Inflammatory macrophage treated with lipopolysaccharide for 1 hour (primary cell): ENCODE results near the gene KCNIP1.
A peak's percentile ranks its signal among the peaks of the same experiment; 100 is the strongest.

Experiments
- DNase-seq, 2 donors: peaks; one replicate each; pipeline ENCODE4 v3.0.0-alpha.2; 2020 to 2022

Gene KCNIP1

DNA sequence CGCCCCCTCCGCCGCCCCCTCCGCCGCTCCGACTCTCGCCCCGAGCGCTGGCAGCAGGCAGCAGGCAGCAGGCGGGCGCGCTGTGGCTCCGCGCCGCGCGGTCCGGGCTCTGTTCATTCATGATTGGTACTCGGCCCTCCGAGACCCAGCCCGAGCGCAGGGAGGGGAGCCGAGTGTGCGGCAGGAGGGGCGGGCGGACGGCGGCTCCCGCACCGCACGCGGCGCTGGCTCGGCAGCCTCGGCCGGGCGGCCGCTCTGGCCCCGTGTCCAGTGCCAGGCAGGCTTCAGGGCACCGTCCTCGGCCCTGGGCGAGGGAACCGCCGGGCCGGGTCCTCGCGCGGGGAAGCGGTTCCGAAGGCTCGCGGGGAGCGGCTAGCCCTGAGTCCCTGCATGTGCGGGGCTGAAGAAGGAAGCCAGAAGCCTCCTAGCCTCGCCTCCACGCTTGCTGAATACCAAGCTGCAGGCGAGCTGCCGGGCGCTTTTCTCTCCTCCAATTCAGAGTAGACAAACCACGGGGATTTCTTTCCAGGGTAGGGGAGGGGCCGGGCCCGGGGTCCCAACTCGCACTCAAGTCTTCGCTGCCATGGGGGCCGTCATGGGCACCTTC lies at the start of gene KCNIP1:
TSS of gene KCNIP1 (plus strand) at position 31 of the 607 bp plus-strand sequence.
- no peak for DNase-seq

DNA sequence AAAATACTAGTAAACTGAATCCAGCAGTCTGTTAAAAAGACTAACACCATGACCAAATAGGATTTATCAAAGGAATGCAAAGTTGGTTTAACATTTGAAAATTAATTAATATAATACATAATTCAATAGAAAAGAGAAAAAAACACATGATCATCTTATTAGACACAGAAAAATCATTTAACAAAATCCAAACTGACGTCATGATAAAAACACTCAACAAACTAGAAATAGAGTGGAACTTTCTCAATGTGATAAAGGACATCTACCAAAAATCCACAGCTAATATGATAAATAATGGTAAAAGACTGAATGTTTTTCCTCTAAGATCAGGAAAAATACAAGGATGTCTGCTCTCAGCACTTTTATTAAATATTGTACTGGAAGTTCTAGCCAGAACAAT lies 40.4 kb upstream of the KCNIP1 start:
- no peak for DNase-seq

DNA sequence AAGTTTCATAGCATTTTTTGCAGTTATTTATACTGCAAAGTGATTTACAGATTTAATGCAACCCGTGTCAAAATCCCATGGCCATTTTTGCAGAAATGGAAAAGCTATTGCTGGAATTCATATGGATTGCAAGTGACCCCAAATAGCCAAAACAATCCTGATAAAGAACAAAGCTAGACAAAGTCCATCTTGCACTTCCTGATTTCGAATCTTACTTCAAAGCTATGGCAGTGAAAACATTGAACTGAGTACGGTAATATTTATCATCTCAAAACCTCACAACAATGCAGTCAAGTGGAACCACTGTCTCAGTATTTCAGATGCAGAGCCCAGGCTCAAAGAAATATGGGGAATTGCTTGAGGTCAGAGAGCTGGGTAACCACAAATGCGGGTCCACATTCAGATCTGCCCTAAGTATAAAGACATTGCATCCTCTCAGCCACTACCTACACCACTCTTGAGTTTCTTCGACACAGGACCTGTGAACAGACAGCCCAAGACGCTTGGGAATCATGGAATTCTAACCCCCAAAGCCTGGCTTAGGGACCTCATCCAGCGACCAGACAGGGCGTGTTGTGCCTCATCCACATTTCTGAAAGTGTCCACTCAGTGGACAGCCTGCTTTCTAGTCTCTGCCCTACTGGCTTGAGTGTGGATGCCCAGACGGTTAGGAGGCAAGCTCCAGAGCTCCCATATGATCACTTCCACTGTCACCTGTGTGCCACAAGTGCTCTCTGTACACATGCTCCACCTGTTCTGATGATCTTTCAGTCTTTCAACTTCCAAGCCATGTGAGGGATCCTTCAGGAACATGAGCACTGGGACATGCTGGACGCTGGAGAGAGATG lies 39.3 kb upstream of the KCNIP1 start:
- DNase-seq, result no peak

DNA sequence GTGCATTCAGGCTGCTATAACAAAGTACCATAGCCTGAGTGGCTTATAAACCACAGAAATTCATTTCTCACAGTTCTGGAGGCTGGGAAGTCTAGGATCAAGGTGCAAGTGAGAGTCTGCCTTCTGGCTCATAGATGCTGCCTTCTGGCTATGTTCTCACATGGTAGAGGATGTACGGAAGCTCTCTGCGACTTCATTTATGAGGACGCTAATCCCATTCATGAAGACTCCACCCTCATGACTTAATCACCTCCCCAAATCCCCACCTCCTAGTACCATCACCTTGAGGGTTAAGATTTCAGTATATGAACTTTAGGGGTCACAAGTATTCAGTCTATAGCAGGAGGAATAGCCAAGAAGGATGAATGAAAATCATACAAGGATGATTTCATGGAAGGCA lies 37.3 kb upstream of the KCNIP1 start:
- DNase-seq, result no peak

DNA sequence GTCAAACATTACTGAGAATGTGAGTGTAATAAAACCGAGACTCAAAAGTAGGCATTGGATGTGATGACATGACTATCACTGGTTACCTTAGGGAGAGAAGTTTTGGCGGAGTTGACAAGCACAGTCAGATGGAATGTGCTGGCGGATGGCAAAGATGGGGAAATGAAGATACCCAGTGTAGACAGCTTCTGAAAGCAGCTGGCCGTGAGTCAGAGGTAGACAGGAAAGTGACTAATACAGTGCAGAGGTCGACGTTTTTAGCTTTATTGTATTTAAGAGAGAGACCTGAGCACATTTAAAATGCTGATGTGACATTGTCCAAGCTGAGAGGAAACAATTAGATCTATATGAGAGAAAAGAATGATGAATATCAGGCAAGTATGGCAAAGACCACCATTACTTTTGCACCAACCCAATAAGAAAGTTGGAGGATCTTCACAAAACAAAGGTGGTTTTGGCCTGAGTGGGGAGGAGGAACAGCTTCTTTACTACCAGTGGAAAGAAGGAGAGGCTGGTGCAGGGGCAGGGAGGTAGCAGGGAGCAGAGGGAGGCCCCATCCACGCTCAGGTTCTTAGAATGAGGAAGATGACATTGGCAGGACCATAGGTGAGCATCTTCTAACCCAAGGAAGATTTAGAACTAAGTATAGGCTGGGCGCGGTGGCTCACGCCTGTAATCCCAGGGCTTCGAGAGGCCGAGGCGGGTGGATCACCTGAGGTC lies 36.7 kb upstream of the KCNIP1 start:
- peak; percentile 75 to 86 for DNase-seq

DNA sequence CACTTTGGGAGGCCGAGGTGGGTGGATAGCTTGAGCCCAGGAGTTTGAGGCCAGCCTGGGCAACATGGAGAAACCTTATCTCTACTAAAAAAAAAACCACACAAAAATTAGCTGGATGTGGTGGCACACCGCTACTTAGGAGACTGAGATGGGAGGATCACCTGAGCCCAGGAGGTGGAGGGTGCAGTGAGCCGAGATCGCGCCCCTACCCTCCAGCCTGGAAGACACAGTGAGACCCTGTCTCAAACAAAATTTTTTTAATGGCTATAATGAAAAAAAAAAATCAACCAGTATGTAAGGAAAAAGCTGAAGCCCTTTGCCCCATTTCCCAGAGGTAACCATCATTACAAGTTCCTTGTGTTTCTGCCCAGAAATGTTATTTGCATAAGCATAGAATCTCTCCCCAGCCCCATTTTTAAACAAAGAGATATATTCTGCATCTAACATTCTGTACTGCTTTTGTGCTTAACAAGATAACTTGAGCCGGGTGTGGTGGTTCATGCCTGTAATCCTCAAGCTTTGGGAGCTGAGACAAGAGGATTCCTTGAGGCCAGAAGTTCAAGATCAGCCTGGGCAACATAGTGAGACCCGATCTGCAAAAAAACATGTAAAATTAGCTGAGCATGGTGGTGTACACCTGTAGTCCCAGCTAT lies 35.1 kb upstream of the KCNIP1 start:
- no peak for DNase-seq

DNA sequence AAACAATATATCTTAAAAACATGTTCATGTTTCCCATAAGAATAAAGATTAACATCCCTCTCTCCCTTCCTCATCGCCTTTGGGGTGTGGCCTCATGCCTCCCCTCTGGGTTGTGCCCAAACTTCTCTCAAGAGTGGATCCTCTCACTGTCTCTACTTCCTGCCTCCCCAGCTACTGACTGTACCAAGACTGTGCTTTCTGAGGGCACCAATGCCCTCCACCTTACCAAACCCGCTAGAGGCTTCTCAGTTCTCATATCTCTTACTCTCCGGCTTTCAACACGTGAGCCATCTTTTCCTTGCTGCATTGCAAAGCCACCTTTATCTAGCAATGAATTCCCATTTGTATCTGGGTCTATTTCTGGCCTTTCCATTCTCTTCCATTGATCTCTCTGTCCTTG lies 34.4 kb upstream of the KCNIP1 start:
- DNase-seq, result no peak

DNA sequence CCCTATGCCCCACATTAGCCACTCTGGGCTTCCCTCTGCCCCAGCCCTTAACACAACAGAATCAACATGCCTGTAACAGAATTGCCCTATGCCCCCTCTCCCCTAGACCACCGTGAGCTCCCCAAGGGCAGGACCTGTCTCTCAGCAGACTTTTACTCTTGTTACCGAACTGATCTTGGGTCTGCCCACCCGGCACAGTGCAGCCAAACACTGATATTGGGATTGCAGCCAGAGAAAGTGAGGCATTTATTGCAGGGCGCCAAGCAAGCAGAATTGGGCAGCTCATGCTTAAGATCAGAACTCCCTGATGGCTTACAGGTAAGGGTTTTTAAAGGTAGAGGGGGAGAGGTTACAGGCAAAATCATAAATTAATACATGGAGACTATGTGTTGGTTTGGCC lies 33.5 kb upstream of the KCNIP1 start:
- no peak for DNase-seq

DNA sequence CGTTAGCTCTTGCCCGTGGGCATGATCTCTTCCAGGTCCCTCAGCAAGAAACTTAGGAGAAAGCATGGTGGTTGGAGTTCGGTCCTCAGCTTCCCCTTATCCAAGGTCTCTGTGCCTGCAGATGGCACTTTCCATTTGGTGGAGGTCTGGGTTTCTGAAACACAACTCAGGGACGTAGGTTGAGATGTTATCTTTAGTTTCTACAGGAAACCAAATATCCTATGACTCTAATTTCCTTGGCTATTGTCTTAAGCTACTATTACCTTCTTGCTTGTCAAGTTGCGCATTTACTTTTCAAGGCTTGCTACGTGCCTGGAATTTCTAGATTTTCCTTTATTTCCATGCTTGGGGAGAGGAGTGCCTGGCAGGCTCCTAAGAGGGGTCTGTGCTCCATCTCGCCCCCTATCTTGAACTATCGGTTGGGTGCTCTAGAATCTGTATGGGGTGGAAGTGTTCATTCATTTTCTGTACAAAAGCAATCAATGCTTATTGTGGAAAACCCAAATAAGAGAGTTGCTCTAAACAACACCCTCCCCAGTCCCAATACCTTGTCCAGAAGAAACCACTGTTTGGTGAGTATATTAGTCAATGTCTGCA lies 32.9 kb upstream of the KCNIP1 start:
- no peak for DNase-seq

DNA sequence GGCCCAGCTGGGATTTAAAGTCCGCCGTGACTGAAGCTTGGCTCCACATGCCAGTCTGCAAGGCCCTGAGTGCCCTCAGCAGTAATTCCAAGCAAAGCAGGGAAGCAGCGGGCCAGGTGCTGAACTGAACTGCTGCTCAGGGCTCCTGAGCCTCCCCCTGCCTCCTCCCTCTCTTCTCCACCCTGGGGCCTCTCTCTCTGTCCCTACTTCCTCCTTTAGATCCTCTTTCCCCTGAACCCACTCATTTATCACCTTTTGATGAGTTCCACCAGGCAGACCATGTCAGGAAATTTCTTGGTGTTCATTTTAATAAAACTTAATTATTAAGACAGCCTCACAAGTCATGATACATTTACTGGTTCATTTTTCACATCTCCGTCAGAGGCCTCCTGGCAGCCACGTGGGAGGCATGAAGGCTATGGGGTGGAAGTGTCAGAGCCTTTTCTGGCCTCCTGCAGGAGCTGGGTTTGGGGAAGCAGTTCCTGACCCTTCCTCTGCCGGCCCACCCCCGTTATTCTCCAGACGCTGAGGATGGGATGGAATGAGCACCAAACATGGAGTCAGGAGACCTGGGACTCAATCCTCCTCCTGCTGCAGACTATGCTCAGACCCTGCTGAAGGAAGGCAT lies 32.2 kb upstream of the KCNIP1 start:
- no peak for DNase-seq

DNA sequence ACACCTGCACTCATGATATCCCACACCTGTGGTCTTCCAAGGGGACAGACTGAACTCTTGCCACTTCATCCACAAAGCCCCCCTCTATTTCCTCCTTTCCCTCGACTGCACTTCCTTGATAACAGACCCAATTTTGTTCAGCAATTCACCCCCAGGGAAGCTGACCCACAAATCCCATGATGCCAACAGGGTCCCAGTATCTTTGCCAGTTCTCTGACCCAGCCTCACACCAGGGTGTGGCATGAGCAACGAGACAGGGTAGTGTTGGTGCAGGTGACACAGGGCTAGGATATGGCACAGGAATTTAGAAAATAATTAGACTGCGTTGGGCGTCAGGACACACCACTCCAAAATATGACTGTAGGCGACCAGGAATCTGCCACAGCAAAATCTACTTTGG lies 30.2 kb upstream of the KCNIP1 start:
- DNase-seq, result no peak

DNA sequence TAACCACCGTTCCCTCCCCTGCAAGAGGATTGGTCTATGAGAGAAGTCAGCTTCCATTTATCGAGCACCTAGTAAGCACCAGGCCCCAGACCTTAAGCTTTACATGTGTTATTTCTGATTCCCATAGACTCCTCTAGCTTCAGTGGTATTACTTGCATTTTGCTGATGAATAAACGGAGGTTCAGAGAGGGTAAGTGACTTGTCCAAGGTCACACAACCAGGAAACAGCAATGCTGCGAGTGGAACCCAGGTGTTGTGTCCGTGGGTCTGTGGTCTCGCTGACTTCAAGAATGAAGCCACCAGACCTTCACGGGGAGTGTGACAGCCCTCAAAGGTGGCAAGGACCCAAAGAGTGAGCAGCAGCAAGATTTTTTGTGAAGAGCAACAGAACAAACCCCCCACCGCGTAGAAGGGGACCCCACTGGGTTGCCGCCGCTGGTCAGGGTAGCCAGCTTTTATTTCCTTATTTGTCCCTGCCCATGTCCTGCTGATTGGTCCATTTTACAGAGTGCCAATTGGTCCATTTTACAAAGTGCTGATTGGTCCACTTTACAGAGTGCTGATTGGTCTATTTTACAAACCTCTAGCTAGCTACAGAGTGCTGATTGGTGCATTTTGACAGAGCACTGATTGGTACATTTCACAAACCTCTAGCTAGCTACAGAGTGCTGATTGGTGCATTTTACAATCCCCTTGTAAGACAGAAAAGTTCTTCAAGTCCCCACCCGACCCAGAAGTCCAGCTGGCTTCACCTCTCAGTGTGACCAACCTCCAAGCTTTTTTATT lies 29.1 kb upstream of the KCNIP1 start:
- DNase-seq, result no peak

DNA sequence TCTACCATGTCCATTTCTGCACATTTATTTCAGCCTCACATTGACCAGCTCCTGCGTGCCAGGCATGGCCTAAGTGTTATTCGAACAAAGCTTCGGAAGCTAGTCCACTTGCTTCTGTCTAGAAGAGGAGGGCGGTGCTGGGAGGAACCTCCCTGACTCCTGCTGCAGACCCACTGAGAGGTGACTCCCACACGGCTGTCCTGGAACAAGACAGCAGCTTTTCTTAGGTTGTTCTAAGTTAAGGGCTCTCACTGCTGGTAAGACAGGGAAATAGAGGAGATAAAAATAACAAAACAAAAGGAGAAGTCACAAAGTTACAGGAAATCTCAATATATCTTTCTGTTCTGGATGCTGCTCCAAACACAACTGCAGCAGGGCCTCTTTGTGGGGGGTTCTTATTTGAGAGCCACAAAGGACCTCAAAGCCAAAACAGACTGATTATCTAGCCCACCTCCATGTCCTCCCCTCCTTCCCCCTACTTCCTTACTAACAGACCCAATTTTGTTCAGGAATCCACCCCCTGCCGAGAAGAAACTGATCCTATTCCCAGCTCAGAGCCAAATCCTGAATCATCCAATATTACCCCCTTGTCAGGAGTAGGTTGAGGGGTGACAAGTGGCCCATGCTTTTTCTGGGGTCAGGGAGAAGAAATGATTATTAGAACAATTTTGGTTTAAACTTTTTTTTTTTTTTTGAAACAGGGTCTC lies 28.4 kb upstream of the KCNIP1 start:
- DNase-seq, result no peak

DNA sequence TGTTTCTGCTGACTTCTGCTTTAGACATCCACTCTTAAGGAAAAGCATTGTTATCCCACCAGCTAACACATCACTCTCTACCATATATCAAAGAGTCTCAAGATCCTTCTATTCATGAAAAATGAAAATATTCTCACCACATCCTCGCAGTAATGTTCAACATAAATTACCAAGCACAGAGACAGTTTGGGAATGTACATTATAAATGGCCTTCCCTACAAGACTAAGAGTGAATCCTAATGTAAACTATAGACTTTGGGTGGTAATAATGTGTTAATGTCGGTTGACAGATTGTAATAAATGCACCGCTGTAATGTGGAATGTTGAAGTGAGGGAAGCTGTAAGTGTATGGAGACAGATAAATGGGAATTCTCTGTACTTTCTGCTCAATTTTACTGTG lies 27.1 kb upstream of the KCNIP1 start:
- DNase-seq, result no peak

DNA sequence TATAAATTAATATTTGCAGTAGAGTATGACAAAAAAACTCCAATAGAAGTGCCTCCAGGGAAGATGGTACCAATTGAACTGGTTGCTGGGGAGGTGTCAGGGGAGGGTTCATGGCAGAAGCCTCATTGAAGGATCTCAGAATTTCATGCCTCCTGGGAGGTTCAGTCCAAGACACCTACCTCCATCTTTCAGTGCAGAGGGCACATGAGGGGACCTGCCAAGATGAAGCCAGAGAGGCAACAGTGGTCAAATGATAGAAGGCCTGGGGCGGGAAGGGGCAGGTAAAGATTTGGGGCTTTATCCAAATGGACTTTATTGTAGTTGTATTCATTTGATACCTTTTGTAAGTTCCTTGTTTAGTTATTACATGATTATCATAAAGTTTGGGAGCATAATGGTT lies 25.9 kb upstream of the KCNIP1 start:
- no peak for DNase-seq

DNA sequence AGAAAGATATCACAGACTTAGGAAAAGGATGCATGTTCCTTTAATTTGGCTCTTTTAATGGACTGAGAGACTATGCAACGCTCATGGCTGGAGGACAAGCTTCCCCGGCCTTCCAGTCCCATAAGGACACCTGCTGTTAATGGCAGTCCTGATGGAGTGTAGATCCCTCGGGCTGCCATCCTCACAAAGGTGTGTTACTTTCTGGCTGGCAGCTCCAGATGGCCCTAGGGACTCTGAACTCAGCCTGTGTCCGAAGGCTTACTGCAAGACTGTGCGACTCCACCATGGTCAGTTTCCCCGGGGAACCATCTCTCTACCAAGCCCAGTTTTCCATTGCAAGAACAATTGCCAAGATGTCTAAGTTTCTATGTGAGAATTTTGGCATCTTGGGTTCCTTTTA lies 25.5 kb upstream of the KCNIP1 start:
- no peak for DNase-seq

DNA sequence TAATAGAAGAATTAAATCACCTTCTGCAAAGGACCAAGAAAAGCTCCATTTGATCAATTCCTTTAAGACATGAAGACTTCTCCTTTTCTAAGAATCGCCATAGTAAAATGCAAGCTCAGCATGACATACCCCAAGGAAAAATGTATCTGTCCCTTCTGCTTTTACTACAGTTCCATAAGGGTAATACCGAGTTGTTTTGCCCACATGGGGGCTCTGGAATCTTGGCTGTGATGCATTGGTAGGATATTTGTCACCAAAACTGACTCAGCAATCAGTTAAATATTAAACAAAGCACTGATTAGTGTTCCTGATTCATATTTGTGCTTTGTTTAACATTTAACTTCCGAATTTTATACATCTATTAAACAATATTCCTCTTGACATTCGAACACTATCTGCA lies 24.3 kb upstream of the KCNIP1 start:
- DNase-seq, result peak; percentile 31 to 41

DNA sequence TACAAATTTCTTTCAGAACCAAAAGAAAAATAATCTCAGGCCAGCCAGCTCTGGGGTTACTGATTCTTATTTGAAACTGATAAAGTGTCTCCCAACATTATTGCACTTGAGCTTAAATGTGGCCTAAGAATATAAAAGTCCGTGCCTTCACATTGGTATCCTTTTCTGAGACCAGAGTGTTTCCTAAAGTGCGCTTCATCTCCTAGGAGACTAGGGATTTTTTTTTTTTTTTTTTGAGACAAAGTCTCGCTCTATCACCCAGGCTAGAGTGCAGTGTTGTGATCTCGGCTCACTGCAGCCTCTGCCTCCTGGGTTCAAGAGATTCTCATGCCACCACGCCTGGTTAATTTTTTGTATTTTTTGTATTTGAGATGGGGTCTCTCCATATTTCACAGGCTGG lies 23.6 kb upstream of the KCNIP1 start:
- no peak for DNase-seq

DNA sequence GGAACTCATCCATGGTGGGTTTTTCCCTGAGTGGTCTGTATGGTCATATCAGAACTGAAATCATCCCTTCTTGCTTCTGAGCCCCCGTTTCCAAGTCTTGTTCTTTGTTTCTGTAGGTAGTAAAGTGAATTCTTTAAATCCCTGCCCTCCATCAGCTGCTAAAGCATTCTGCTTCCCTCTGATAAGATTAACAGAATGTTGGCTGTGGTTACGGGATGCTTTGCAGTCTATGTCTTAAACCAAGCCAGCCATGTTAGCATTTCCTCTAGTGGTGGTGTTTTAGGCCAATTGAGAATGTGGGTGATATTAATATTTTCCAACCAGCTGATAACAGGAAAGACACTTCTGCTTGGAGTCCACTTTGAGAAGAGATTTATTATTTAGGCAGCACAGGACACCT lies 22.0 kb upstream of the KCNIP1 start:
- no peak for DNase-seq

DNA sequence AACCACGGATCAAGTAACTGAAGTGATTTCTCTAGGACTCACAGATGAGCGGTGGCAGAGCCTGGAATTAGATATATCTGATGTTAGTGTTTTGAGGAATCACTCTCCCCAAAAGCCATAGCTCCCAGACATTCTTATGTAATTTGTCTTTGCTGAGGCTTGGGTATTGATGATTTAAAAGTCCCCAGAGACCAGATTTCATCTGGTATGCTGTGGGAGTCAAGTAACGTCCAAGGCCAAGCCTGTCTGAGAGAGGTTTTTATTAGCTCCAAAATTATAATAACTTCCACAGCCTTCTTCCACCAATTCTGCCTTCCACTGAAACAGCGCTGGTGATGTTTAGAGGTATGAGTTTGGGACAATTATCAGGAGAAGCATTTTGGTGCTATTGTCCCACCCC lies 21.3 kb upstream of the KCNIP1 start:
- DNase-seq, result no peak
